Measurements from ENCODE around the gene OGFOD3.

GRCh38 chr17:82433560-82434215 lies 15.3 kb upstream of the OGFOD3 start:
- no peak for TF ChIP-seq CTCF (IDR thresholded peaks at IDR 0.05; ENCODE audit: borderline replicate concordance, extremely low read depth, low read length, poor library complexity, severe bottlenecking)
- TF ChIP-seq EZH2 (IDR thresholded peaks at IDR 0.05; ENCODE audit: borderline replicate concordance, low read depth, low read length, severe bottlenecking), result no peak
